ENCODE measurements around the gene DNM3.
A peak's percentile ranks its signal among the peaks of the same experiment; 100 is the strongest.

The DNM3 gene

GRCh38 chr1:171972846-171973245 lies 131.5 kb downstream of the DNM3 start:
- DNase-seq (ENCODE audit: low read depth in 2 of 2), result no peak

GRCh38 chr1:171973421-171973820 lies 132.1 kb downstream of the DNM3 start:
- no peak for DNase-seq (ENCODE audit: low read depth in 2 of 2)

GRCh38 chr1:171981303-171981702 lies 140.0 kb downstream of the DNM3 start:
- no peak for DNase-seq (ENCODE audit: low read depth in 2 of 2)

GRCh38 chr1:171983584-171983983 lies 142.3 kb downstream of the DNM3 start:
- DNase-seq (ENCODE audit: low read depth in 2 of 2), result no peak

- no peak for DNase-seq (ENCODE audit: low read depth in 2 of 2)
These were observed 143.0 kb downstream of the DNM3 start for GRCh38 chr1:171984262-171984661.

- DNase-seq (ENCODE audit: low read depth in 2 of 2), result no peak
These were observed 143.7 kb downstream of the DNM3 start for GRCh38 chr1:171984850-171985485.

- no peak for DNase-seq (ENCODE audit: low read depth in 2 of 2)
These were observed 144.3 kb downstream of the DNM3 start for GRCh38 chr1:171985639-171986038.

GRCh38 chr1:171988243-171988885 lies 147.1 kb downstream of the DNM3 start:
- no peak for DNase-seq (ENCODE audit: low read depth in 2 of 2)

- DNase-seq (ENCODE audit: low read depth in 2 of 2), result no peak
These were observed 149.1 kb downstream of the DNM3 start for GRCh38 chr1:171990371-171990770.

GRCh38 chr1:171994293-171994692 lies 153.0 kb downstream of the DNM3 start:
- DNase-seq (ENCODE audit: low read depth in 2 of 2), result no peak

- DNase-seq (ENCODE audit: low read depth in 2 of 2), result no peak
These were observed 154.3 kb downstream of the DNM3 start for GRCh38 chr1:171995573-171995972.

- no peak for DNase-seq (ENCODE audit: low read depth in 2 of 2)
These were observed 156.6 kb downstream of the DNM3 start for GRCh38 chr1:171997936-171998335.

- DNase-seq (ENCODE audit: low read depth in 2 of 2), result no peak
These were observed 157.4 kb downstream of the DNM3 start for GRCh38 chr1:171998711-171999110.

- no peak for DNase-seq (ENCODE audit: low read depth in 2 of 2)
These were observed 158.5 kb downstream of the DNM3 start for GRCh38 chr1:171999756-172000155.

- no peak for DNase-seq (ENCODE audit: low read depth in 2 of 2)
These were observed 160.0 kb downstream of the DNM3 start for GRCh38 chr1:172001288-172001687.

- DNase-seq (ENCODE audit: low read depth in 2 of 2), result peak in 1 of 2 donors; percentile 11
These were observed 161.5 kb downstream of the DNM3 start for GRCh38 chr1:172002725-172003345.

GRCh38 chr1:172003766-172004530 lies 162.7 kb downstream of the DNM3 start:
- no peak for DNase-seq (ENCODE audit: low read depth in 2 of 2)

- DNase-seq (ENCODE audit: low read depth in 2 of 2), result no peak
These were observed 163.4 kb downstream of the DNM3 start for GRCh38 chr1:172004671-172005070.

- DNase-seq (ENCODE audit: low read depth in 2 of 2), result no peak
These were observed 164.6 kb downstream of the DNM3 start for GRCh38 chr1:172005856-172006255.

GRCh38 chr1:172006660-172007059 lies 165.4 kb downstream of the DNM3 start:
- DNase-seq (ENCODE audit: low read depth in 2 of 2), result no peak

GRCh38 chr1:172018727-172019311 lies 177.5 kb downstream of the DNM3 start:
- DNase-seq (ENCODE audit: low read depth in 2 of 2), result no peak

- DNase-seq (ENCODE audit: low read depth in 2 of 2), result no peak
These were observed 178.7 kb downstream of the DNM3 start for GRCh38 chr1:172019976-172020375.
